ENCODE data around the gene KLK2.

GRCh38 chr19:50826492-50827240 lies 46.6 kb upstream of the KLK2 start:
- TF ChIP-seq, protein P1, sequence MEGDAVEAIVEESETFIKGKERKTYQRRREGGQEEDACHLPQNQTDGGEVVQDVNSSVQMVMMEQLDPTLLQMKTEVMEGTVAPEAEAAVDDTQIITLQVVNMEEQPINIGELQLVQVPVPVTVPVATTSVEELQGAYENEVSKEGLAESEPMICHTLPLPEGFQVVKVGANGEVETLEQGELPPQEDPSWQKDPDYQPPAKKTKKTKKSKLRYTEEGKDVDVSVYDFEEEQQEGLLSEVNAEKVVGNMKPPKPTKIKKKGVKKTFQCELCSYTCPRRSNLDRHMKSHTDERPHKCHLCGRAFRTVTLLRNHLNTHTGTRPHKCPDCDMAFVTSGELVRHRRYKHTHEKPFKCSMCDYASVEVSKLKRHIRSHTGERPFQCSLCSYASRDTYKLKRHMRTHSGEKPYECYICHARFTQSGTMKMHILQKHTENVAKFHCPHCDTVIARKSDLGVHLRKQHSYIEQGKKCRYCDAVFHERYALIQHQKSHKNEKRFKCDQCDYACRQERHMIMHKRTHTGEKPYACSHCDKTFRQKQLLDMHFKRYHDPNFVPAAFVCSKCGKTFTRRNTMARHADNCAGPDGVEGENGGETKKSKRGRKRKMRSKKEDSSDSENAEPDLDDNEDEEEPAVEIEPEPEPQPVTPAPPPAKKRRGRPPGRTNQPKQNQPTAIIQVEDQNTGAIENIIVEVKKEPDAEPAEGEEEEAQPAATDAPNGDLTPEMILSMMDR (IDR thresholded peaks at IDR 0.05): no peak
- TF ChIP-seq POLR2A (IDR thresholded peaks at IDR 0.05): no peak
